HG03521 (cell line): ENCODE results near the gene GFI1.

Experiments
- ATAC-seq: cut with Tn5 transposase; IDR thresholded peaks from one replicate; pipeline ENCODE4 v1.9.1; 2021; ENCODE audit warnings: mild to moderate bottlenecking, moderate library complexity; ENCODE audit not compliant: unreplicated experiment

GFI1 gene

DNA sequence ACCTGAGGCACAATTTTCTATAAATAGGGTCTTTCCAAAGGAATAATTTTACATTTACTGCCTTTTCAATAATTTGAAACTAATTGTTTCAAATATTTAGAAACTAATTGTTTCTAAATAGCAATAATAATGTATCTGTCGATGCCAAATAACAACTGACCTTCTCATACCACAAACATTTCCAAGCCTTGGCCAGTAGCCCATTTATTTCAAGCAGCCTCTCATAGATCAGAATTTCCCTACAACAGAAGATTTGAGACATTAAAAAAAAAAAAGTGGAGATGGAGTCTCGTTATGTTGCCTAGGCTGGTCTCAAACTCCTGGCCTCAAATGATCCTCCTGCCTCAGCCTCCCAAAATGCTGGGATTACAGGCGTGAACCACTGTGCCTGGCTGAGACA is 2.1 kb upstream of the GFI1 start:
- no peak for ATAC-seq

DNA sequence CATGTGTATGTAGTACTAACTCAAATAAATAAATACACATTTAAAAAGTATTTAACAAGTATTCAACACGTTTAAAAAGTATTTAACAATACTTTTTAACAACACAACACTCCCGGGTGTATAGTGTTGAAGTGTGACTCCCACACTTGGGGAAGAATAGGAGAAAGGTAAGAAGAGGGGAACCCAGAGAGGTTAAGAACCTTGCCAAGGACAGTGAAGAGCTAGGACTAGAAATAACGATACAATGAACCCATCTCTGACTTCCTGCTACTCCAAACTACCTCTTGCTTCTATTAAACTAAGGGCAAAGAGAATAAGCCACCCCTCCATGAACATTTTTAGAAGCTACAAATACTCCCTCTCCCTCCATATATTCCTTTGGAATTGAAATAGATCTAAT is 1.7 kb upstream of the GFI1 start:
- no peak for ATAC-seq

DNA sequence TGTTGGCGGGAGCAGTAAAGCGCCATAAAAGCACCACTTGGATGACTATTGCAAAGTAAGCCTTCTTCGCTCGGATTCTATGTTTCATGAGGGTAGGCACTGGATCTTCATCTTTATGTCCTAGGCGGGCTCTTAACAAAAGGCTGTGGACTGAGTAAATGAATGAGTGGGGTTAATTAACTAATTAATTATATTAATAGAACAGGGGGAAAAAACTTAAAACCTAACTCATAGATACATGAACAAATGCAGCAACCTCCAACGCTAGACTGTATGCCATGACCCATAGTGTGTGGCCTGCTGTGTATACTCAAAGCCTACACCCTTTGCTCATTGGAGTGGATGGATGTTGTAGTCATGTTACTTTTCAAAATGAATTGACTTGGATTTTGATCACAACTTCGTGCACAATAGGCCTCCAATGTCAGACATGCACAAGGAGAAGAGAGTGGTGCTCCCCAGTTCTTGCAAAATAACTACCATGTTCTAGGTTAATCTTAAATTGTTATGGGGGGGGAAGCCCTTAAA is 417 bp upstream of the GFI1 start:
- no peak for ATAC-seq

DNA sequence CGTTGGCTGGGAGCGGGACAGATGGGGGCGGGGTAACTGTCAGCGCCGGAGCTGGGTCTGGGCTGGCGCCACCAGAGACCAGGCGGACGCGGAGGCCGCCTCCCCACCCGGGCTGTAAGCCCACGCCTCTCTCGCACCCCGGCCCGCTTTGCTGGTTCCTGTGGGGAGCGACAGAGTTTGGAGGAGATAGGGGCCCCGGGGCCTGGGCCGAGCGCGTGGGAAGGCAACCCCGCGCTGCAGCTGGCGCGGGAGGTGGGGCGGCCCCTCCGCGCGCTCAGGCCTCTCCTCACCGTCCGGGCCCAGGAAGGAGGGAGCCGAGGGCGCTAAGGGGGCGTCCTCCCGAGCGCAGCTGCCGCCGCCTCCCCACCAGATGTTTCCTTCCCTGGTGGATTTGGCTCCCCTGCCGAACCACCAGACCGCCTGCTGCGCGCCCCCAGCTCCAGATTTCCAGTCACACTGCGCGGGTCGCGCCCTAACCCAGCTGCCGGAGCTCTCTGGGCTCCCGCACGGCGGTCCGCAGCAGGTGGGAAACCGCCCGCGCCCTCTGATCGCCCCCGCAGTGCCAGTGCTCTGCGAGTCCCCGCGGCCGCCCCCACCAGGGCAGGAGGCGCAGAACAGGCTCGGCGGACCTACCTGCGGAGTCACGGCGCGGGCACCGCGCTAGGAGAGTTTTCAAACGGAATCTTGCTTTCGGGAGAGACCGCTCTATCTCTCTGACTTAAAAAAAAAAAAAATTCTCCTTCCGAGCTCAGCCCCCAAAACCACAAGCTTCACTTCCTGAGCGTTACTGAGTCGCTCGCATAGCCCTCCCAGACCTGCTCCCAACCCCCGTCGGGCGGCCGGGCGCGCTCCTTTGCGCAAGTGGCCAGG is 1.1 kb downstream of the GFI1 start:
- peak; percentile 49 for ATAC-seq

DNA sequence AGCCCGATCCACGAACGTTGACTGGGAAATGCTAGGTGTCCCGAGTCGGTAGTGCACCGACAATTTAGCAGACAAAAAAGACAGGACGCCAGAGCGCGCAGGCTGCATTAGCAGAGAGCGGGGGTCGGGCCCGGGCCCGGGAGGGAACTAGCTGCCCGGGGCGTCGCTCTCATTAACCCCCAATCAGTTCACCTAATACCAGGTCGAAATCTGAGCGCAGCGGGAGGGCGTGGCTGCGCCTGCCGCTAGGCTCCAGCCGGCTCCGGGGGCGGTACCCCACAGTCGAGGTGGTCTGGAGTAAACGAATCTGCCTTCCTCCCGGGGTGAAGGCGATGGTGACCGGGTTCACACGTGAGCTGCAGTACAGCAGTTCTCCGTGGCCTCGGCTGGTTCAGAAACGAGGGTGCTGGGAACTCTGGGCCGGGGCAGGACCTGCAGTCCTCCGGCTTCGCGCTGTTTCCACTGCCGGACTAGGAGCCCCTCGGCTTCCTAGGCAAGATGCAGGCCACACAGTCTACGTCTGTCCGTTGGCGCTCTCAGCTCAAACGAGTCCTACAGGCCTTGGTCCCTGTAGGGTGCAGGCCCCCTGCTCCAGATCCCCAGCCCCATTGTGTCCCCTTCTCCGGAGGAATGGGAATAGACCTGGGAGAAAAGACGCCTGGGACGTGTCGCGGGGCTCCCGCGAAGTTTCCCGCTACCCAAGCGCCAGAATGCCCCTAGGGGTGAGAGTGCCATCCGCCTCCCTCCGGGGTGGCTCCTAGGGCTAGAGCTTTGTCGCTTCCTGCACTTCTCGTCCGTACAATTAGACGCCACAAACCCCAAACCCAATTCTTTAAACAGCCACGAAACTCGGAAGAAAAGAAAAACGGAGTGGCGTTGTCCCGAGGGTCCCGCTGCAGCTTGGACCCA is 2.0 kb downstream of the GFI1 start:
- peak; percentile 22 for ATAC-seq

DNA sequence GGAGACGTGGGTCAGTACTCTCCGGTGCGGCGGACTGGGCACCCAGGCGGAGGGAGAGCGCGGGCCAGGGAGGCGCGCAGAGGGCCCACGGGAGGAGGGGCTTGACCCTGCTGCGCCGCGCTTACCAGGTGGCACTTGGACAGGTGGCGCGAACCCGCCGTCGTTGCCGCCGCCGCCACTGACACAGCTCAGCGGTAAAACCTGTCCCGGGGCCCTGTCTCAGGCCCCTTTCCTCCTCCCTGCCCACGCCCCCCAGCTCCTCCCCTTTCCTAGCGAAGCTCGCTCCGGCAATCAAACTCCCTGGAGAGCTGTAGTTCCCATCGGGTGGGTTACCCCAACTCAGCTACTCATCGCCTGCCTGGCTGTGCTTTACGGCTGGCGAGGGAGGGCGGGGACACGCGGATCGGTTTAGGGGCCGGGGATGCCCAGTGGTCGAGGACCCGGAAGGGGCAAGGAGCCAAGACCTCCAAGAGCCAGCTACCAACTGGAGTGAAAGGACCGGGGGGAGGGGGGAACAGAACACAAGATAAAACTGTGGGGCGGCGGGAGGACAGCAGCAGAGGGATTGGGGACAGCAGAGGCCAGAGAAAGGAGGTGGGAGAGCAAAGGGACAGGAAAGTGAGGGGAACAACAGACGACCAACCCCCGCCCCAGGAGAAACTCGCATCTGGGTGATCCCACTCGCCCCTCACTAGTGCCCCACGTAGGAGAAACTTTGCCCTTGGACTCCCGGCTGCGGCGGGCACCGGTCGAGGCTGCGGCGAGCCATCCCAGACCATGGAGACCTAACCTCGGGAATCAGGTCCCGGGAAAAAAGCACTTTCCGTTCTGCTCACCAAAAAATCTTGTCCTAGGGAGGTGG is 2.9 kb downstream of the GFI1 start:
- no peak for ATAC-seq

DNA sequence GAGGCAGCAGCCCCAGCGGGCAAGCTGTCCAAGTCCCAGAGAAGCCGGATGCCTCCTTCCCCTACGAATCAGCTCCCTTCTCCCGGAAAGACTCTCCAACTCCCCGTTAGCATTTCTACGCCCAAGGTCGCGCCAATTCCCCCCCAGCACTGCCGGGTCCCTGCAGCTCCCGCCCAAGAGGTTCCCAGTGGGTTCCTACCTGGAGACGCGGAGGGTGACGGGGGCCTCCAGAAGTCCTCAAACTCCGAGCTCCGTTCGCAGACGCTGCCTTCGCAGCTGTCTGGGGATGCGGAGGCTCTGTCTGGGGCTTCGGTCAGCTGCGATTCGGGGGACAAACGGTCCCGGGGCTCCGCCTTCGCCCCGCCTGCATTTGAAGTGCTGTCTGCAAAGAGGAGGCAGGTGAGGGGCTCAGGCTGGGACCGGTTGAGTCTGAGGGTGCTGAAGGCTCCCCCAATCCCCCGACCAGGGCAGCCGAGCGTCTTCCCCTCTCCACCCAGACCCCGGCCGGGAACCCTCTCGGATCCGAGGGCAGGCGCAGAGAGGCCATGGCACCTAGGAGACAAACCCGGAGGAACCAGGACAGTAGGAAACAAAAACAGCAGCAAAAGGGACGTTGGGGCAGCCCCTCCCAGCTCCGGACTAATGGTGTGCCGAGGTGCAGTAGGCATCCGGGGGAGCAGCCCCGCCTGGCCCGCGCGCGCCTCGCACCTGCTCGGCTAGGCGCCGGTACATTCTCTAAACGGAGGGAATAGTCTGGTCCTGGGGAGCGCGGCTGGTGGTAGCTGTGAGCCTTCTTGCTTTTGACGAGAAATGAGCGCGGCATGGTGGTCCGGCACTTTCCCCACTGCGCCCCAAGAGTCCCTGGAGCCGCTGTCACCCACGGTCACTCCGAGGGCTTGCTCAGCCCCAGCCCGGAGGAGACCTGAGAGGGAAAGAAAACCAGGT is 3.8 kb downstream of the GFI1 start:
- no peak for ATAC-seq

DNA sequence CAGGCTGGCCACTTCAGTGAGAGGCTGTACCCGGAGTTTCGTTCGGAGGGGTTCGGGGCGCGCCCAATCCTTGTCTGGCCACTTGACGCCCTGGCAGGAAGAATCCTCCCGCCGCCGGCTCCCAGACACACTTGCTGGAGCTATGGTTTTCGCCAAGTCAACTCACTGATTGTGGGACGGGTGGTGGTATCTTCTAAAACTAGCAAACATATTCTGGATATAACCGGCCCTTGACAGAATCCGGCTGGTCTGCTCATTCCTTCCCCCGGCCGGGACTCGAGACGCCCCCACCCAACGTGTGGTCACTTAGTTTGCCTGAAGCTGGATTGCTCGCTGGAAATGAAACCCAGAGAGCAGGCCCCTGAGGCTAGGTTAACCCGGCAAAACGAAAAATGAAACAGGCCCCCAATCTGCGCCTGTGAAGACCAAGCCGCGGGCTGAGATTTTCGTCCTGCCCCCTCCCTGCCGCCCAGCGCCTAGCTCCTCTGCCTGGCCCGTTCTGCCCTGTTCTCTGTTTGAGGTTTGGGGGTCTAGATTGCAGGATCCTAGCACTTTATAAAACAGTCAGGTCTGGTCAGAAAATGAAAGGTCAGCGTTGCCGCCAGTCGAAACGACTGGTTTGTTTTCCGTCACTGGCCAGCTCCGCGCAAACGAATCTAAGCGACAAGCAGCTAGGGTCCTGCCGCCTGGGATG is 4.6 kb downstream of the GFI1 start:
- ATAC-seq, result no peak

DNA sequence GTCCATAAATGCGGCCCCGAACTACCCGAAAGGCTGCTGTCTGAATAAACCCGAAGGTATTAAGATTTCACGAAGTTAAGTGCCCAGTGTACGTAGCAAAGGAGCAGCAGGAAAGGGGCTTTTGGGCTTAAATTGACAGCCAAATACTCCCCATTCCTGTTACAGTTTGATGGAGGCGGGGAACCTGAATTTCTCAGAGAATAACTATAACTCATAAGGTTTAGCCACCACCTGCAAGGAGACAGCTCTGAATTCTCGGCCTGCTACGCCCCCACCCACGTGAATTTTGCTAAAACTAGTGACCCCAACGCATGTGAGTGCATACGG is 5.2 kb downstream of the GFI1 start:
- ATAC-seq, result no peak

DNA sequence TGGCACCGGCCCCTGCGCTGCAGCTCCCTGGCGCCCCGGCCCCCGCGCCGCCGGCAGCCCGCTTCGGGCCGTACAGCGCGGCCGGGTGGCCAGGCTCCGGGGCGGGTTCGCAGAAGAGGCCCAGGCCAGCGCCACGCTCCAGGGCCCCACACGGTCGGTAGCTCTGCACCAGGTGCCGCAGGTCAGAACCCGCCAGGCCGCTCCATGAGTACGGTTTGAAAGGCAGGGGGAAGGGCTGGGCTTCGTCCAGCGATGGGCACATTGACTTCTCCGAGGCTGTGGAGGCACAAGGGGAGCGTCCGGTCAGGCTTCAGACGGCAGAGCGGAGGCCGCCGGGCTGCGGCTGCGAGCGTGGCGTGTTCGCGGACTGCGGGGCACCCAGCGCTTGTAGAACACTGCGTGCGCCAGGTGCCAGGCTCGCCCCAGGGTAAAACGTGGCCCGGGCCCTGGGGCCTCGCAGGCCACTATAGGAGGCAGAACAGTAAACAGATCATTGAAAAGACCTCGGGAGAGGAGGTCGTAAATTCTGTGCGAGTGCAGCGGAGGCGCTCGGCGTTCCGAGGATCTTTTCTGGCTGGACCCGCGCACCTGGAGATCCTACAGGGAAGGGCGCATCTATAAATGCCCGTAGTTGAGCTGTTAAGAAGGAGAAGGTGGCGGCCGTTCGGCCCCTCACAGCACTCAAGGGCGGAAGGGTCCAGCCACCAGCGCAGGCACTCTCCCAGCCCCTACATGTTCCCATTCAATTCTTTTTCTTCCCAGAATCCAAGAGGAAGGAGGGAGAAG is 5.7 kb downstream of the GFI1 start:
- no peak for ATAC-seq

DNA sequence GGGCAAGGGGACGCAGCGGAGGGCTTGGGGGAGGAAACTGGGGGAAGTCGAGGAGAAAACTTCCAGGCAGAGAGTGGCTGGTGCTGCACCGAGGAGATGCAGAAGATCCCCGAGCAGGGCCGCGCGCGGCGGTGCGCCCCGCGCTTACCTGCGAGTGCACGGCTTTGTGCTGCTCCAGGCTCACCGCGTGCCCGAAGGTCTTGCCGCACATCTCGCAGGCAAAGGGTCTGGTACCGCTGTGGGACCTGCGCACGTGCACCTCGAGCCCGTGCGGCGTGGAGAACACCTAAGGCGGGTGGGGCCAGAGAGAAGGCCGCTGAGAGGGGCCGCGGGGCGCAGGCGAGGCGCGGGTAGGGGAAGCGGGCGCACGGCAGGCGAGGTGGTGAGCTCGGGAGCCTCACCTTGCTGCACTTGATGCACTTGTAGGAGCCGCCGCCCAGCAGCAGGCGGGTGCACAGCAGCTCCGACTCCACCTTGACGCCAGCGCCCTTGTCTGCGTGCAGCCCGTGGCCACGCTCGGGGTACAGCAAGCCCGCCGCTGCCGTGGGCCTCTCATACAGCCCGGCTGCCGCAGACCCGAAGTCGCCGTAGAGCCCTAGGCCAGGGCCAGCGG is 6.4 kb downstream of the GFI1 start:
- no peak for ATAC-seq

DNA sequence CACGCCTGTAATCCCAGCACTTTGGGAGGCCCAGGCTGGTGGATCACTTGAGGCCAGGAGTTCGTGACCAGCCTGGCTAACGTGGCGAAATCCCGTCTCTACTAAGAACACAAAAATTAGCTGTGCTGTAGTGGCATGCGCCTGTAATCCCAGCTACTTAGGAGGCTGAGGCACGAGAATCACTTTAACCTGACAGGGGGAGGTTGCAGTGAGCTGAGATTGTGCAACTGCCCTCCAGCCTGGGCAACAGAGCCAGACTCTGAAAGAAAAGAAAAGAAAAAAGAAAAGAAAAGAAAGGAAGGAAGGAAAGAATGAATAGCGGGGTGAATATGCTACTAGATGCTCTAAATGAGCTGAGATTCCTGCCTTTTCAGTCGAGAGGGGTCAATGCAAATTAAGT is 7.1 kb downstream of the GFI1 start:
- ATAC-seq, result no peak

DNA sequence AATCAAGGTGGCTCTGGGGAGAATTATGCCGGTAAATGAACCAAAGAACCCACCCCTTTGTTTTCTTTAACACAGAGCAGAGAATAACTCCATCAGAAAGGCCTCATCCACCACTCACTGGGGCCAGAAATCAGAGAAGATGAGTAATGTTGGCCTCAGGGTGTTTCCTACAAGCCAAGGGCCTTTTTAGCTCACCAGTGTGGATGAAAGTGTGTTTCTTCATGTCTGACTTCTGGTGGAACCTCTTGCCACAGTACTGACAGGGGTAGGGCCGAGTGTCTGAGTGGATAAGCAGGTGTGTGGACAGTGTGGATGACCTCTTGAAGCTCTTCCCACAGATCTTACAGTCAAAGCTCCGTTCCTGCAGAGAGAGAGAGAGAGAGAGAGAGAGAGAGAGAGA is 8.3 kb downstream of the GFI1 start:
- no peak for ATAC-seq

DNA sequence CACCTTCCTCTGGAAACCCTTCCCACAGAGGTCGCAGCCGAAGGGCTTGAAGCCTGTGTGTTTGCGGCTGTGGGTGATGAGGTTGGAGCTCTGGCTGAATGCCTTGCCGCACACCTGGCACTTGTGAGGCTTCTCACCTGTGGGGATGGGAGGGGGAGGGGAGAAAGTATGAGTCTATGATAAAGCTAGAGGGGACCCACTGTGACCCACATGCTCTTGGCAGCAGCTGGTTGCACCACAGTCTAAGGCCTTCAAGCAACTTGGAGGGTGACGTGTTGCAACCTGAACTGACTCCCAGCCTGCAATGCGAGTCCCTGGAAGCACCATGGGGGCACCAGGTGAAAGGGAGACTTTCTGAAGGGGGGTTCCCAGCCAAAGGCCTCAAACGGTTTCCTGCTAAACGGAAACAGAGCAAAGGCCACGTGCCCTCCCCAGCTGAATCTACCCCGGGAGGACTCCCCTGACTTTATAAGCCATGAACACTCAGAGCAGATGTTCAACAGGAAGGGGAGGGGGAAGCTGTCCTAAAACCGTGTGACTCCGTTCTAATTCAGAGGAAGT is 10.6 kb downstream of the GFI1 start:
- ATAC-seq, result no peak

DNA sequence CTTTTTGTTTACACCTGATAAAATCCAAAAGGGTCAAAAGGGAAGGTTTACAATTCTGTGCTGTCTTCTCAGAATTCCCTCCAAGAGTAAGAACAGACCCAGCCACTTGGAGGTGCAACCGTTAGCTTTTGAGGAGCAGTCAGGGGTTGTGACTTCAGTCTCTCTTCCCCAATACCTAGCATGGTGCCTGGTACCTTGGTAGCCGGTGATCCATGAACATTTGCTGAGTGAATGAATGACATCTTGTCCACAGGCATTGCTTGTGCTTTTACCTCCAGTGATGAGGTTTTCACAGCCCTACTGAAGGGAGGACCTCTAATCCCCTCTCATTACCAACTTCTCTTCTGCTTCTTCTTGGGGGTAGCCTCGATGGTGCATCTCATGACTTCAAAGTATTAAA is 11.7 kb downstream of the GFI1 start:
- ATAC-seq, result no peak

DNA sequence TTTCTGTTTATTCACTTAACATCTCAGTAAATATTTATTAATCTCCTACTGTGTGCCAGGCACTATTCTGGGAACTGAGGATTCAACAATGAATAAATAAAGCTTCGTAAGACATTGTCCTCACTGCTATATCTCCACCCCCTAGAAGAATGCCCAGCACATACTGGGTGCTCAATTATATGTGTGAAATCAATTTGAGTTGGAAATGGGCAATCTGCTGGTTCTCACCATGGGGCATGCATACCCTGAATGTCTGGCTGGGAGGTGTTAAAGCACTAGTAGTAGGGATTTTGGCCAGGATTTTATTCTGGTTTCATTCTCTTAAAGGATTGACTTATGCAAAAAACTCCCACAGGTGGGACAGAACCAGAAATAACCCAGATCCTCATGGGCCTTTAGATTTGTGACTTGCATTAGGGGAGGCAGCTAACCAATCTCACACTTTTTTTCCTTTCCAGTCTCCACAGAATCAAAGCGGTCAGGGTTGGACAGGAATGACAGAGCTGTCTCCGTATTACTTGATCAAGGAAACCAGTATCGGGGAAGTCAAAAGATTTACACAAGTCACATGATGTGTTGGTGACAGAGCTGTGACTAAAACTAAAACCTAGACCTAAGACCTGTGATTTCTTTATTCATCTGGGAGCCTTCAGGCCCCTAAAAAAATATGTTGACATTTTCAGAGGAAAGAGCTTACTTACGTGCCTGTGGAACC is 12.8 kb downstream of the GFI1 start:
- ATAC-seq, result peak; percentile 52

DNA sequence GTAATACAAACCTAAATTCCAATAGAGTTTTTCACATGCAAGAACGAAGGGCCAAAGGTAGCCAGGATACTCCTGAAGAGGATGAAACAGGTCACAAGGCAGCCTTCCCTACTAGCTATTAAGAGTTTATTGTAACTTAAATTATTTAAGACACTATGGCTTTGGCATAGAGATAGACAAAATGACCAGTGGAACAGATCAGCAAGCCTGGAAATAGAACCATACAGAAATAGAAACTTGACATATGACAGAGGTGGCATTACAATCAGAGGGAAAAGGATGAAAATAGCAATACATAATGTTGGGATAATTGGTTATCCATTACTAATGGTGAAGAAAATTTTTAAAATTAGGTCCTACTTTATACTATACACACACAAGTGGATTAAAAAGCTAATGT is 16.5 kb downstream of the GFI1 start:
- no peak for ATAC-seq
